C4-2B (cell line): ENCODE measurements around the gene ZNF77.

Experiments used
- CTCF ChIP-seq: fragments of 450-650 bp; conservative IDR thresholded peaks from 2 replicates; pipeline ENCODE4 v1.5.1; 2017; ENCODE audit warnings: mild to moderate bottlenecking
- ZFX ChIP-seq: fragments of 450-650 bp; IDR thresholded peaks from 2 replicates; pipeline ENCODE4 v1.6.1; 2017

- TF ChIP-seq CTCF (no peak), ZFX (no peak)
Observed at GRCh38 chr19:2973229-2973628, 28.5 kb upstream of the ZNF77 start.
